Astrocyte of the cerebellum (primary cell): ENCODE data around the gene CDC42BPA.

ENCODE experiments used
- DNase-seq: peaks from one replicate; pipeline ENCODE4 v3.0.0-alpha.2; 2011; ENCODE audit warnings: low read depth
- H3K4me3 ChIP-seq: 2 replicates; pipeline ENCODE4 v1.5.1; 2011; ENCODE audit warnings: mild to moderate bottlenecking, low read depth, low read length, moderate library complexity
- in situ Hi-C: cut with HindIII; loops from 2 replicates; pipeline ENCODE4 v1.10.0; 2017; ENCODE audit warnings: low sequenced_read_pairs
- TF ChIP-seq, protein P1 (sequence below): IDR thresholded peaks from 2 replicates; pipeline ENCODE4 v1.5.1; 2012; ENCODE audit warnings: low read length, low read depth, moderate library complexity, mild to moderate bottlenecking; ENCODE audit errors: missing control alignments

The CDC42BPA gene

DNA sequence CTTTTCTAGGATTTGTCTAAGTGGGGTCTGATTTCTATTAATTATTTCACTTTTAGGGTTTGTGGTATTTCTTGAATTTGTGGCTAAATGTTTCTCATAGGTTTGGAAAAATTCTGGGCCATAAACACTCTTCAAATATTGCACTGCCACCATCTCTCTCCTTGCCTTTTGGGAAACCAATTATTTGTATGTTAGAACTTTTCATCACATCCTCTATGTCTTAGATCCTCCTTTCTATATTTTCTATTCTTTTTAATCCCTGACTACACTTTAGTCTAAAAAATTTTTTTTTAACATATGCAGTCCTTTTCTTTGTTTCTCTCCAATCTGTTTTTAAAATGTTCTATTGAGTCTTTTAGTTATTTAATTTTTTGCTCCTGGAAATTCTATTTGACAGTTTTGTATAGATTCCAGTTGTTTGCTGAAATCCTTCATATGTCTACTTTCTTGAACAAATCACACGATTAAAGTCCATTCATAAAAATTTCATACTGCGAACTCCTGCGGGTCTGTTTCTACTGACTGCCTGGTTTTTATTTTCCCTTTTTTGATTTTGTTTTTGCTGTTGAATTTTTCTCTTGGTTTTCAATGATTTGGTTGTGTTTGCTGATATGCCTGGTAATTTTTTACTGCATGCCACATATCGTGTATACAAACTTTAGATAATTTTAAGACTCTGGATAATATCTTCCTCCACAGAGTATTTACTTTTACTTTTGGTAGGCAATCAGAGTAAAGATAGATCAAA, 235.1 kb downstream of the CDC42BPA start:
- H3K4me3 ChIP-seq = no peak overlapping the region
- no peak for DNase-seq
- TF ChIP-seq, protein P1, sequence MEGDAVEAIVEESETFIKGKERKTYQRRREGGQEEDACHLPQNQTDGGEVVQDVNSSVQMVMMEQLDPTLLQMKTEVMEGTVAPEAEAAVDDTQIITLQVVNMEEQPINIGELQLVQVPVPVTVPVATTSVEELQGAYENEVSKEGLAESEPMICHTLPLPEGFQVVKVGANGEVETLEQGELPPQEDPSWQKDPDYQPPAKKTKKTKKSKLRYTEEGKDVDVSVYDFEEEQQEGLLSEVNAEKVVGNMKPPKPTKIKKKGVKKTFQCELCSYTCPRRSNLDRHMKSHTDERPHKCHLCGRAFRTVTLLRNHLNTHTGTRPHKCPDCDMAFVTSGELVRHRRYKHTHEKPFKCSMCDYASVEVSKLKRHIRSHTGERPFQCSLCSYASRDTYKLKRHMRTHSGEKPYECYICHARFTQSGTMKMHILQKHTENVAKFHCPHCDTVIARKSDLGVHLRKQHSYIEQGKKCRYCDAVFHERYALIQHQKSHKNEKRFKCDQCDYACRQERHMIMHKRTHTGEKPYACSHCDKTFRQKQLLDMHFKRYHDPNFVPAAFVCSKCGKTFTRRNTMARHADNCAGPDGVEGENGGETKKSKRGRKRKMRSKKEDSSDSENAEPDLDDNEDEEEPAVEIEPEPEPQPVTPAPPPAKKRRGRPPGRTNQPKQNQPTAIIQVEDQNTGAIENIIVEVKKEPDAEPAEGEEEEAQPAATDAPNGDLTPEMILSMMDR = no peak
- in situ Hi-C loops = no loop called here

GRCh38 chr1:227077783-227078182, 240.5 kb downstream of the CDC42BPA start:
- no peak overlapping the region for H3K4me3 ChIP-seq
- in situ Hi-C loops = no loop called here
- TF ChIP-seq, protein P1 = no peak
- DNase-seq = no peak

- TF ChIP-seq, protein P1 = no peak
- no peak overlapping the region for H3K4me3 ChIP-seq
- DNase-seq = no peak
- in situ Hi-C loops = no loop called here
Observed at GRCh38 chr1:227073786-227074185, 244.5 kb downstream of the CDC42BPA start.

- TF ChIP-seq, protein P1 = no peak
- no peak overlapping the region for H3K4me3 ChIP-seq
- in situ Hi-C loops = no loop called here
- no peak for DNase-seq
Observed at GRCh38 chr1:227072991-227073390, 245.3 kb downstream of the CDC42BPA start.

DNA sequence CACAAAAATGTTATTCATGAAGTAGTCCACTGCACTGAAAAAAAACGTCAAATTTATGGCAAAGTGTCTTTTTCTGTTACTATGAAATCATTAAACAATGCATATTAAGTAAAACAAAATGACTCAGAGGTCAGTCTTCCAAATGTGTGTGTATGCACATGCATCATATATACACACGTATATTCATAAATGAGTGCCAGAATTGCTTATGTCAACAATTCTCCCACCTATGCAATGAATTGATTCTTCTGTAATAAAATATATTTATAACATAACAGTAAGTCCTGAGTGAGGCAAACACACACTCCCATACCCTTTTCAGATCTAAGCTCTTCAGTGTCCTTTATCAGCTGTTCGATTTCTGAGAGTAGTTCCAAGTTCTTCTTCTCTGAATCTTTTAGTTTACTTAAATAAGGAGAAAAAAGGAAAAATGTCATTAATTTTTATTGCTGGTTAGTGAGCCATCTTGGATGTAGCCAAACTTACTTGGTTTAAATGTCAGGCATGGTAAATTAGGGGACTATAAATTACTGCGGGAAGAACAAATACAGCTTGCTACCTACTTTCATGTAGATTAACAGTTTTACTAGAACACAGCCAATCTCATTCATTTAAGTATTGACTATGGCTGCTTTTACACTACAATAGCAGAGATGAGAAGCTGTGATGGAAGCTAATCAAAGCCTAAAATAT, 246.3 kb downstream of the CDC42BPA start:
- TF ChIP-seq, protein P1 = no peak
- DNase-seq = no peak
- in situ Hi-C loops = no loop called here
- H3K4me3 ChIP-seq = no peak overlapping the region

- in situ Hi-C loops = no loop called here
- DNase-seq = no peak
- TF ChIP-seq, protein P1 = no peak
- no peak overlapping the region for H3K4me3 ChIP-seq
Observed at GRCh38 chr1:227070638-227071285, 247.5 kb downstream of the CDC42BPA start.
